B cell (primary cell): ENCODE measurements around the gene YJU2. TPM values are rescaled to one million over a fixed set of nuclear protein-coding genes. Genes with fewer than 3 reads are reported as not detected.

Source experiments
- ATAC-seq: fragments of 200-7000 bp; cut with Tn5 transposase; one replicate; pipeline ENCODE4 v1.10.0; 2021; ENCODE audit warnings: low read depth, mild to moderate bottlenecking, moderate number of reproducible peaks, moderate library complexity
- CTCF ChIA-PET: fragments of 350-600 bp; sonication (Branson Sonifier 250); formaldehyde crosslinking; loops from one replicate; lab custom pipeline; 2021; ENCODE audit warnings: antibody characterized with exemption, inconsistent platforms; lab: Charles Lee
- POLR2A ChIA-PET: fragments of 350-600 bp; sonication (Branson Sonifier 250); formaldehyde crosslinking; loops from one replicate; lab custom pipeline; 2021; ENCODE audit warnings: antibody characterized with exemption; lab: Charles Lee
- DNase-seq: peaks from one replicate; pipeline ENCODE4 v3.0.0; 2013
- H2AFZ ChIP-seq: 2 replicates; pipeline ENCODE4 v1.6.1; 2012; ENCODE audit warnings: mild to moderate bottlenecking, low read depth, low read length; ENCODE audit not compliant: insufficient read depth, poor library complexity, severe bottlenecking
- H3K27ac ChIP-seq, 2 donors: 1 replicate in 1 of 2; 2 replicates in 1 of 2; pipeline ENCODE4 v1.5.1; 2012 to 2013; ENCODE audit warnings: low read length in 2 of 2, mild to moderate bottlenecking in 2 of 2, moderate library complexity in 1 of 2
- H3K27me3 ChIP-seq, 4 experiments: fragments of 200-600 bp in 1 of 4; sonication (generic) in 1 of 4; replicated peaks in 1 of 4; 1 replicate in 2 of 4; 2 replicates in 2 of 4; pipeline versions ENCODE4 v1.6.1 to v1.7.0; 2013 to 2016; ENCODE audit warnings: low read length in 3 of 4, mild to moderate bottlenecking in 2 of 4, mixed read lengths in 1 of 4, moderate library complexity in 1 of 4; ENCODE audit not compliant: insufficient read depth in 4 of 4, control insufficient read depth in 3 of 4; ENCODE audit errors: control extremely low read depth in 1 of 4
- H3K36me3 ChIP-seq, 2 experiments: replicated peaks in 1 of 2; 1 replicate in 1 of 2; 2 replicates in 1 of 2; pipeline versions ENCODE4 v1.6.1 to v1.7.1; 2013; ENCODE audit warnings: low read length in 1 of 2; ENCODE audit not compliant: insufficient read depth in 2 of 2, control insufficient read depth in 1 of 2; ENCODE audit errors: control extremely low read depth in 1 of 2, extremely low read depth in 1 of 2
- H3K4me1 ChIP-seq, 2 donors: fragments of 200-600 bp in 1 of 2; sonication (generic) in 1 of 2; 1 replicate in 1 of 2; 2 replicates in 1 of 2; pipeline versions ENCODE4 v1.5.1 to v1.6.1; 2013 to 2017; ENCODE audit warnings: low read length in 2 of 2; ENCODE audit not compliant: control insufficient read depth in 2 of 2, insufficient read depth in 2 of 2
- H3K4me2 ChIP-seq: replicated peaks from 2 replicates; pipeline ENCODE3; 2012; ENCODE audit warnings: mild to moderate bottlenecking, low read depth, low read length; ENCODE audit not compliant: poor library complexity, severe bottlenecking
- H3K4me3 ChIP-seq, 5 experiments: fragments of 200-600 bp in 1 of 5; sonication (generic) in 1 of 5; 1 replicate in 3 of 5; 2 replicates in 2 of 5; pipeline versions ENCODE4 v1.5.1 to v1.7.0; 2011 to 2016; ENCODE audit warnings: low read length in 4 of 5, mild to moderate bottlenecking in 4 of 5, low read depth in 2 of 5, control low read depth in 1 of 5, moderate library complexity in 1 of 5; ENCODE audit not compliant: insufficient read depth in 1 of 5; ENCODE audit errors: control extremely low read depth in 1 of 5, extremely low read depth in 1 of 5
- H3K79me2 ChIP-seq: fragments of 200-600 bp; sonication (generic); one replicate; pipeline ENCODE4 v1.6.0; 2016; ENCODE audit warnings: low read length; ENCODE audit not compliant: control insufficient read depth, insufficient read depth
- H3K9ac ChIP-seq: fragments of 200-600 bp; sonication (generic); 2 replicates; pipeline ENCODE4 v1.6.1; 2017; ENCODE audit warnings: mild to moderate bottlenecking, low read length, moderate library complexity
- H3K9me3 ChIP-seq, 3 donors: one replicate each; pipeline versions ENCODE4 v1.6.1 to v1.7.1; 2013; ENCODE audit warnings: low read length in 2 of 3; ENCODE audit not compliant: control insufficient read depth in 2 of 3, insufficient read depth in 1 of 3; ENCODE audit errors: control extremely low read depth in 1 of 3
- H4K20me1 ChIP-seq: 2 replicates; pipeline ENCODE4 v1.6.0; 2012; ENCODE audit warnings: mild to moderate bottlenecking, low read length; ENCODE audit not compliant: insufficient read depth, control insufficient read depth, poor library complexity, severe bottlenecking
- H3K27ac Mint-ChIP-seq: one replicate; pipeline ENCODE4 v1.8.0; 2021; ENCODE audit warnings: mixed read lengths
- H3K27me3 Mint-ChIP-seq: one replicate; pipeline ENCODE4 v1.8.0; 2021; ENCODE audit warnings: mixed read lengths
- H3K4me1 Mint-ChIP-seq: one replicate; pipeline ENCODE4 v1.8.0; 2021; ENCODE audit warnings: mixed read lengths
- H3K4me3 Mint-ChIP-seq: one replicate; pipeline ENCODE4 v1.8.0; 2021; ENCODE audit warnings: mixed read lengths
- H3K9me3 Mint-ChIP-seq: one replicate; pipeline ENCODE4 v1.8.0; 2022; ENCODE audit warnings: mixed read lengths; ENCODE audit not compliant: insufficient read depth
- CTCF ChIP-seq: fragments of 200-600 bp; IDR thresholded peaks from one replicate; pipeline ENCODE4 v1.8.0; 2022; ENCODE audit warnings: antibody characterized with exemption, mild to moderate bottlenecking
- EZH2 ChIP-seq: IDR thresholded peaks from 2 replicates; pipeline ENCODE4 v1.6.1; 2012; ENCODE audit warnings: borderline replicate concordance, low read depth, mild to moderate bottlenecking, moderate library complexity, low read length; ENCODE audit not compliant: insufficient read depth, poor library complexity, severe bottlenecking
- WGBS: methylation state at CpG from one replicate; pipeline ENCODE4 v1.1.5; 2013; ENCODE audit warnings: missing lambda C conversion rate; ENCODE audit not compliant: insufficient coverage; 5-methylcytosine and 5-hydroxymethylcytosine counted together
- intact Hi-C: fragments of 100-400 bp; cut with micrococcal nuclease; formaldehyde crosslinking; loops from one replicate; pipeline ENCODE4 v1.10.0; 2022
- polyA plus RNA-seq: library from polyadenylated mRNA; depleted of rRNA; stranded (reverse); fragments of >200 nt; gene quantifications from 2 replicates; pipeline ENCODE4 v1.2.3, GENCODE V29; 2012
- total RNA-seq, 2 donors: library from RNA; stranded (reverse); fragments of 120-200 nt in 1 of 2; gene quantifications; 1 replicate in 1 of 2; 2 replicates in 1 of 2; pipeline versions ENCODE4 v1.2.3 to v1.2.4, GENCODE V29; 2013 to 2022

Gene YJU2
- total and polyA plus RNA-seq, 2 donors (not counting 1 experiment from before 2014, with no cell fraction given) = 40.3 to 45.7 TPM

- Mint-ChIP-seq H3K27me3 (no peaks in the 10 kb centered on the region), H3K9me3 (no peaks in the 10 kb centered on the region), H3K4me3 (no peak overlapping the region), H3K27ac (no peak overlapping the region), H3K4me1 (peaks cover 5% of the 10 kb centered on the region)
- no peak overlapping the region for H3K27ac ChIP-seq
- intact Hi-C loops = no loop called here
- TF ChIP-seq CTCF (no peak), EZH2 (no peak)
- peaks cover 25 to 31% of the 10 kb centered on the region in 2 donors for H3K4me1 ChIP-seq
- 61% methylated on average over 20 of the region's 21 CpGs for WGBS
- CTCF ChIA-PET = interaction anchor here (0.7 to 2.0 kb wide), 4 partner anchors 11 to 403 kb away, joined by 3 to 7 read pairs (median 4); partner anchors contain the start of gene YJU2
- no peaks in the 10 kb centered on the region for H3K27me3 ChIP-seq
- ATAC-seq (no peak), DNase-seq (no peak)
- H4K20me1 ChIP-seq = no peaks in the 10 kb centered on the region
- H3K4me3 ChIP-seq = no peak overlapping the region
- H3K36me3 ChIP-seq = no peaks in the 10 kb centered on the region
- H3K9me3 ChIP-seq = no peaks in the 10 kb centered on the region
- H3K79me2 ChIP-seq = peaks cover 5% of the 10 kb centered on the region
- H2AFZ ChIP-seq = peak overlapping the region; percentile 19
- H3K9ac ChIP-seq = no peak overlapping the region
- POLR2A ChIA-PET = interaction anchor here (0.7 to 1.2 kb wide), 5 partner anchors 14 to 254 kb away, joined by 3 to 8 read pairs (median 5); partner anchors contain the start of gene YJU2
- peak overlapping the region; percentile 44 for H3K4me2 ChIP-seq
Measured at GRCh38 chr19:4232614-4233281, 14.1 kb upstream of the YJU2 start.

- no peak overlapping the region for H3K27ac ChIP-seq
- no peaks in the 10 kb centered on the region for H3K9me3 ChIP-seq
- no peak overlapping the region for H3K4me3 ChIP-seq
- H3K27me3 Mint-ChIP-seq = no peaks in the 10 kb centered on the region
- peaks cover 5% of the 10 kb centered on the region for H3K79me2 ChIP-seq
- WGBS = 48% methylated on average over 9 of the region's 11 CpGs
- H3K27ac Mint-ChIP-seq = peak overlapping the region; percentile 46
- ChIA-PET CTCF (interaction anchor here (1.6 to 1.7 kb wide), 3 partner anchors 10 to 411 kb away, joined by 4 to 5 read pairs (median 5); no protein-coding TSS in a partner anchor), POLR2A (interaction anchor here (0.9 to 1.2 kb wide), 3 partner anchors 13 to 471 kb away, joined by 3 to 8 read pairs (median 3); partner anchors contain the start of genes MRPL54 and YJU2)
- no peak overlapping the region for H3K4me3 Mint-ChIP-seq
- H3K9ac ChIP-seq = no peak overlapping the region
- H2AFZ ChIP-seq = peak overlapping the region; percentile 19
- H4K20me1 ChIP-seq = no peaks in the 10 kb centered on the region
- H3K4me1 Mint-ChIP-seq = peaks cover 5% of the 10 kb centered on the region
- peak overlapping the region; percentile 44 for H3K4me2 ChIP-seq
- H3K36me3 ChIP-seq = no peaks in the 10 kb centered on the region
- peak; percentile 72 for TF ChIP-seq CTCF
- TF ChIP-seq EZH2 = no peak
- no peaks in the 10 kb centered on the region for H3K27me3 ChIP-seq
- peaks cover 19 to 25% of the 10 kb centered on the region in 2 donors for H3K4me1 ChIP-seq
- no peak for ATAC-seq
- H3K9me3 Mint-ChIP-seq = no peaks in the 10 kb centered on the region
- intact Hi-C loops = no loop called here
- DNase-seq = peak; percentile 71
Measured at GRCh38 chr19:4233282-4233853, 13.5 kb upstream of the YJU2 start.
